ENCODE results near the gene LRCH3. TPM values are rescaled to one million over a fixed set of nuclear protein-coding genes. Genes with fewer than 3 reads are reported as not detected.
"Not testable (repeated sequence)": the region's sequence is repeated elsewhere in the genome, so short reads cannot be mapped to it uniquely, and the experiment has no call there.

The LRCH3 gene
- total RNA-seq, 1 experiment from 2014 or later = 56.4 TPM

- Histone ChIP-seq H3K9ac (ENCODE audit: extremely low read depth, insufficient read length, low read length) (no peak overlapping the region), H2AK5ac (ENCODE audit: insufficient read length, low read length) (no peak overlapping the region), H3K23me2 (ENCODE audit: insufficient read length, low read depth, low read length, poor library complexity, severe bottlenecking) (no peaks in the 10 kb centered on the region), H3K4me1 (ENCODE audit: insufficient read depth, low read length) (peaks cover 3% of the 10 kb centered on the region; the same call in 1 of the 2 replicates), H2BK15ac (ENCODE audit: low read depth, low read length) (no peak overlapping the region), H4K20me1 (ENCODE audit: control insufficient read depth, insufficient read depth, insufficient read length) (no peaks in the 10 kb centered on the region), H3K27me3 (ENCODE audit: insufficient read depth, low read length) (no peaks in the 10 kb centered on the region), H2BK120ac (ENCODE audit: low read depth, low read length, poor library complexity, severe bottlenecking) (no peak overlapping the region), H3K79me2 (ENCODE audit: insufficient read depth, low read length) (no peaks in the 10 kb centered on the region), H3K27ac (ENCODE audit: insufficient read length, low read depth, low read length) (no peak overlapping the region), H2BK12ac (ENCODE audit: insufficient read length, low read depth, low read length) (no peak overlapping the region), H3K9me3 (ENCODE audit: control insufficient read depth, low read depth, low read length) (no peaks in the 10 kb centered on the region), H4K5ac (ENCODE audit: insufficient read length, low read depth, low read length) (no peak overlapping the region), H3K23ac (ENCODE audit: insufficient read length, low read depth, low read length) (no peak overlapping the region), H3T11ph (ENCODE audit: low read length) (no peak overlapping the region), H2BK20ac (ENCODE audit: low read depth, low read length, poor library complexity, severe bottlenecking) (no peak overlapping the region), H4K91ac (ENCODE audit: insufficient read length, low read depth, low read length) (no peak overlapping the region), H3K14ac (ENCODE audit: insufficient read depth, low read length) (no peak overlapping the region), H3K56ac (ENCODE audit: insufficient read length, low read depth, low read length) (no peak overlapping the region), H3K79me1 (ENCODE audit: insufficient read depth, low read depth, low read length, poor library complexity, severe bottlenecking) (no peaks in the 10 kb centered on the region), H4K8ac (replicated peaks; ENCODE audit: insufficient read length, low read depth, low read length) (no peak overlapping the region), H3K18ac (ENCODE audit: insufficient read length, low read depth, low read length) (no peak overlapping the region), H3K4me2 (ENCODE audit: insufficient read depth, insufficient read length, low read length) (no peak overlapping the region), H2AFZ (ENCODE audit: low read length) (no peak overlapping the region), H2BK5ac (ENCODE audit: insufficient read length, low read length) (no peak overlapping the region), H3K4ac (ENCODE audit: low read depth, low read length) (no peak overlapping the region)
- Mint-ChIP-seq H3K9me3 (no peaks in the 10 kb centered on the region), H3K27ac (no peak overlapping the region), H3K27me3 (ENCODE audit: low read depth) (no peaks in the 10 kb centered on the region), H3K4me3 (no peak overlapping the region), H3K36me3 (ENCODE audit: insufficient read depth in 1 of 3, low read depth in 3 of 3) (no peaks in the 10 kb centered on the region; a peak in 1 of 7 replicates), H3K4me1 (peaks cover 16 to 17% of the 10 kb centered on the region in 2 experiments)
- TF ChIP-seq CTCF (conservative IDR thresholded peaks at IDR 0.05) = no peak
- DNase-seq = no peak
- no CpG with 5 or more reads among the region's 12 CpGs for WGBS (ENCODE audit: extremely low coverage, insufficient read length, low lambda C conversion rate)
Measured at GRCh38 chr3:197913641-197914380, 122.8 kb downstream of the LRCH3 start.

GRCh38 chr3:197921429-197922275 is 130.6 kb downstream of the LRCH3 start:
- not testable (repeated sequence) for H3K23ac ChIP-seq (ENCODE audit: insufficient read length, low read depth, low read length); H3K4me1 Mint-ChIP-seq; H3K23me2 ChIP-seq (ENCODE audit: insufficient read length, low read depth, low read length, poor library complexity, severe bottlenecking); H3K14ac ChIP-seq (ENCODE audit: insufficient read depth, low read length); H4K20me1 ChIP-seq (ENCODE audit: control insufficient read depth, insufficient read depth, insufficient read length); H3K4ac ChIP-seq (ENCODE audit: low read depth, low read length); H3K18ac ChIP-seq (ENCODE audit: insufficient read length, low read depth, low read length); H2AFZ ChIP-seq (ENCODE audit: low read length); H3K4me3 Mint-ChIP-seq; H3K4me2 ChIP-seq (ENCODE audit: insufficient read depth, insufficient read length, low read length); DNase-seq; H2BK5ac ChIP-seq (ENCODE audit: insufficient read length, low read length); H3K9ac ChIP-seq (ENCODE audit: extremely low read depth, insufficient read length, low read length); H4K5ac ChIP-seq (ENCODE audit: insufficient read length, low read depth, low read length); H3K27me3 ChIP-seq (ENCODE audit: insufficient read depth, low read length); H4K8ac ChIP-seq (replicated peaks; ENCODE audit: insufficient read length, low read depth, low read length); H3K9me3 ChIP-seq (ENCODE audit: control insufficient read depth, low read depth, low read length); H3K56ac ChIP-seq (ENCODE audit: insufficient read length, low read depth, low read length); H2BK20ac ChIP-seq (ENCODE audit: low read depth, low read length, poor library complexity, severe bottlenecking); H3K36me3 Mint-ChIP-seq (ENCODE audit: insufficient read depth in 1 of 3, low read depth in 3 of 3); H2AK5ac ChIP-seq (ENCODE audit: insufficient read length, low read length); H3K79me1 ChIP-seq (ENCODE audit: insufficient read depth, low read depth, low read length, poor library complexity, severe bottlenecking); H4K91ac ChIP-seq (ENCODE audit: insufficient read length, low read depth, low read length); H3K27ac Mint-ChIP-seq; H2BK120ac ChIP-seq (ENCODE audit: low read depth, low read length, poor library complexity, severe bottlenecking); H3K79me2 ChIP-seq (ENCODE audit: insufficient read depth, low read length); H3K27ac ChIP-seq (ENCODE audit: insufficient read length, low read depth, low read length); H2BK15ac ChIP-seq (ENCODE audit: low read depth, low read length); H3K27me3 Mint-ChIP-seq (ENCODE audit: low read depth); H3T11ph ChIP-seq (ENCODE audit: low read length); H3K9me3 Mint-ChIP-seq; H3K4me1 ChIP-seq (ENCODE audit: insufficient read depth, low read length); H2BK12ac ChIP-seq (ENCODE audit: insufficient read length, low read depth, low read length)
- WGBS (ENCODE audit: extremely low coverage, insufficient read length, low lambda C conversion rate) = no CpG with 5 or more reads among the region's 24 CpGs
